NAMALWA (cell line): ENCODE results near the gene TRAM2.

ENCODE experiments used
- DNase-seq: peaks from one replicate; pipeline ENCODE4 v3.0.0-alpha.2; 2015; ENCODE audit warnings: low spot score

TRAM2 gene

GRCh38 chr6:52577022-52577777, at the start of gene TRAM2:
Gene TRAM2 (minus strand): TSS chr6:52577060. CDS start chr6:52576915, 145 bp downstream.
- peak; percentile 82 for DNase-seq

GRCh38 chr6:52622810-52623209, 46.0 kb upstream of the TRAM2 start:
- no peak for DNase-seq

GRCh38 chr6:52621631-52622030, 44.8 kb upstream of the TRAM2 start:
- DNase-seq: no peak

GRCh38 chr6:52620906-52621190, 44.0 kb upstream of the TRAM2 start:
- no peak for DNase-seq

- DNase-seq: no peak
Measured at GRCh38 chr6:52620055-52620905, 43.4 kb upstream of the TRAM2 start.

- no peak for DNase-seq
Measured at GRCh38 chr6:52617087-52617486, 40.2 kb upstream of the TRAM2 start.

- DNase-seq: no peak
Measured at GRCh38 chr6:52616059-52616690, 39.3 kb upstream of the TRAM2 start.

GRCh38 chr6:52612336-52613054, 35.6 kb upstream of the TRAM2 start:
- DNase-seq: no peak

GRCh38 chr6:52611833-52612232, 35.0 kb upstream of the TRAM2 start:
- DNase-seq: no peak

GRCh38 chr6:52610745-52611355, 34.0 kb upstream of the TRAM2 start:
- no peak for DNase-seq

GRCh38 chr6:52610011-52610410, 33.2 kb upstream of the TRAM2 start:
- no peak for DNase-seq

- DNase-seq: no peak
Measured at GRCh38 chr6:52605610-52606185, 28.8 kb upstream of the TRAM2 start.

- DNase-seq: no peak
Measured at GRCh38 chr6:52603000-52603795, 26.3 kb upstream of the TRAM2 start.

- DNase-seq: no peak
Measured at GRCh38 chr6:52598824-52599190, 21.9 kb upstream of the TRAM2 start.

- peak; percentile 28 for DNase-seq
Measured at GRCh38 chr6:52598123-52598823, 21.4 kb upstream of the TRAM2 start.

- no peak for DNase-seq
Measured at GRCh38 chr6:52597738-52598122, 20.9 kb upstream of the TRAM2 start.

- no peak for DNase-seq
Measured at GRCh38 chr6:52596371-52597028, 19.6 kb upstream of the TRAM2 start.

GRCh38 chr6:52595796-52596130, 18.9 kb upstream of the TRAM2 start:
- DNase-seq: peak; percentile 43

GRCh38 chr6:52595000-52595795, 18.3 kb upstream of the TRAM2 start:
- DNase-seq: no peak
